ENCODE results near the gene HTR1A. TPM values are rescaled to one million over a fixed set of nuclear protein-coding genes. Genes with fewer than 3 reads are reported as not detected.

The HTR1A gene
- total and polyA plus RNA-seq, 2 of the 4 experiments (the other 2 are of a cell fraction): not detected

DNA sequence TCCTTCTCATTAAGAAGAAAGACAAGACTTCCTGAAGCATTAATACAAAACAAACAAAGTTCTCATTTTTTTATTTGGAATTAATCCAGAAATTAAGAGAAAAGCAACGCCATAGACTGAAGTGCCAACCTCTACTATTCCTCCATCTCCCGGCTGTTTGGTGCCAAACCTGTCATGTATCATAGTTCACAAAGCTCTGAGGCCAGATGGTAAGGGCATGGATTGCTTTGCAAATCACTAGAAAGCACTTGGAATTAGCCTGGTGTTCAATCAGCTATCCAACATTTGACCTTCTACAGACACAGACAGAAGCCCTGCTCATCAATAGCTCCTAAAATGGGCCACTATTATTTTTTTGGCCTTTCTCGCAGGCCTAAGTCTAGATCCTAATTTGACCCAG, 33.8 kb downstream of the HTR1A start:
- H2AFZ ChIP-seq (replicated peaks; ENCODE audit: low read length, poor library complexity): no peak overlapping the region
- no peaks in the 10 kb centered on the region for H4K20me1 ChIP-seq (ENCODE audit: insufficient read depth, low read length)
- DNase-seq: no peak
- no peaks in the 10 kb centered on the region for H3K4me1 ChIP-seq (ENCODE audit: control insufficient read depth, insufficient read depth, low read length)
- H3K4ac ChIP-seq (ENCODE audit: low read depth, low read length): no peak overlapping the region
- H3K4me2 ChIP-seq (ENCODE audit: low read depth, low read length): no peak overlapping the region
- no peak overlapping the region for H2BK20ac ChIP-seq (ENCODE audit: low read depth, low read length)
- ATAC-seq (ENCODE audit: low read depth): no peak
- no peak overlapping the region for H2BK15ac ChIP-seq (ENCODE audit: low read depth, low read length)
- no peak overlapping the region for H3K18ac ChIP-seq (ENCODE audit: low read depth, low read length)
- H4K5ac ChIP-seq (ENCODE audit: low read depth, low read length): no peak overlapping the region
- no peak overlapping the region for H3K23ac ChIP-seq (ENCODE audit: low read depth, low read length)
- H3K56ac ChIP-seq (ENCODE audit: extremely low read depth, insufficient read depth, low read length): no peak overlapping the region
- ChIA-PET CTCF (no interaction called here), POLR2A (ENCODE audit: unreplicated experiment) (no interaction called here)
- H3K27me3 ChIP-seq (ENCODE audit: control insufficient read depth, insufficient read depth, low read length): no peaks in the 10 kb centered on the region
- TF ChIP-seq RFX5 (IDR thresholded peaks at IDR 0.05; ENCODE audit: low read depth, low read length) (no peak), USF2 (IDR thresholded peaks at IDR 0.05; ENCODE audit: low read depth, low read length) (no peak), CHD1 (IDR thresholded peaks at IDR 0.05; ENCODE audit: low read depth, low read length) (no peak), POLR2A (IDR thresholded peaks at IDR 0.05; ENCODE audit: low read depth, low read length) (no peak), CEBPB (IDR thresholded peaks at IDR 0.05; ENCODE audit: low read depth, low read length) (no peak)
- intact Hi-C loops (cut with micrococcal nuclease) (no loop called here), in situ Hi-C loops (cut with MboI; ENCODE audit: low sequenced_read_pairs) (no loop called here), dilution Hi-C loops (cut with HindIII; ENCODE audit: low sequenced_read_pairs, unreplicated experiment) (no loop called here)
- WGBS, 2 experiments (ENCODE audit: extremely low coverage in 2 of 2, insufficient read length in 1 of 2): no CpG with 5 or more reads among the region's 3 CpGs
- H3K79me1 ChIP-seq (ENCODE audit: low read depth in 1 of 2, low read length in 2 of 2): no peaks in the 10 kb centered on the region
- no peak overlapping the region for H2BK120ac ChIP-seq (ENCODE audit: low read depth, low read length)
- no peaks in the 10 kb centered on the region for H3K9me1 ChIP-seq (ENCODE audit: insufficient read depth, low read length)
- BruUV-seq (replicated peaks): no TSS peak
- no peak overlapping the region for H4K91ac ChIP-seq (ENCODE audit: insufficient read depth, low read depth, low read length)
- H3K36me3 ChIP-seq (ENCODE audit: control insufficient read depth, insufficient read depth, low read length): no peaks in the 10 kb centered on the region
- H2AK5ac ChIP-seq (ENCODE audit: low read depth, low read length): no peak overlapping the region
- H3K27ac ChIP-seq (ENCODE audit: insufficient read depth, low read length): no peak overlapping the region
- H3K9ac ChIP-seq (ENCODE audit: low read depth, low read length): no peak overlapping the region
- peaks cover 7% of the 10 kb centered on the region; the same call in 1 of the 2 replicates for H3K9me3 ChIP-seq (ENCODE audit: control insufficient read depth, insufficient read depth, low read length)
- no peak overlapping the region for H3K4me3 ChIP-seq (ENCODE audit: insufficient read depth, low read depth, low read length)
- H4K8ac ChIP-seq (ENCODE audit: low read depth in 2 of 2, low read length in 2 of 2): no peak overlapping the region
- H3K14ac ChIP-seq (replicated peaks; ENCODE audit: low read depth, low read length): no peak overlapping the region
- no peak overlapping the region for H2AK9ac ChIP-seq (replicated peaks; ENCODE audit: low read depth, low read length, poor library complexity)
- H2BK5ac ChIP-seq (ENCODE audit: low read depth, low read length, poor library complexity, severe bottlenecking): no peak overlapping the region

Measured in IMR-90 (cell line).